Neutrophil (primary cell): ENCODE measurements around the gene DPP8.

Experiments used
- H3K27ac ChIP-seq: fragments of 200-600 bp; sonication (generic); 2 replicates; pipeline ENCODE4 v1.5.1; 2016; ENCODE audit warnings: mild to moderate bottlenecking, moderate library complexity
- H3K27me3 ChIP-seq: fragments of 200-600 bp; sonication (generic); 2 replicates; pipeline ENCODE4 v1.6.0; 2016; ENCODE audit warnings: mild to moderate bottlenecking
- H3K36me3 ChIP-seq: fragments of 200-600 bp; sonication (generic); 2 replicates; pipeline ENCODE4 v1.5.1; 2017
- H3K4me1 ChIP-seq, 2 experiments: fragments of 200-600 bp in 1 of 2; sonication (generic) in 1 of 2; 1 replicate in 1 of 2; 2 replicates in 1 of 2; pipeline versions ENCODE4 v1.5.1 to v1.6.1; 2013 to 2016; ENCODE audit warnings: low read depth in 1 of 2, low read length in 1 of 2, mild to moderate bottlenecking in 1 of 2, moderate library complexity in 1 of 2; ENCODE audit not compliant: control insufficient read depth in 1 of 2, insufficient read depth in 1 of 2
- H3K4me3 ChIP-seq, 2 experiments: fragments of 200-600 bp in 1 of 2; sonication (generic) in 1 of 2; 1 replicate in 1 of 2; 2 replicates in 1 of 2; pipeline ENCODE4 v1.5.1; 2013 to 2016; ENCODE audit warnings: low read depth in 1 of 2, low read length in 1 of 2, mild to moderate bottlenecking in 1 of 2, moderate library complexity in 1 of 2
- H3K9me3 ChIP-seq: fragments of 200-600 bp; sonication (generic); 2 replicates; pipeline ENCODE4 v1.5.1; 2016
- TF ChIP-seq, protein P1 (sequence below): fragments of 200-600 bp; sonication (generic); IDR thresholded peaks from 2 replicates; pipeline ENCODE4 v1.5.1; 2016; ENCODE audit warnings: antibody characterized with exemption

The DPP8 gene

DNA sequence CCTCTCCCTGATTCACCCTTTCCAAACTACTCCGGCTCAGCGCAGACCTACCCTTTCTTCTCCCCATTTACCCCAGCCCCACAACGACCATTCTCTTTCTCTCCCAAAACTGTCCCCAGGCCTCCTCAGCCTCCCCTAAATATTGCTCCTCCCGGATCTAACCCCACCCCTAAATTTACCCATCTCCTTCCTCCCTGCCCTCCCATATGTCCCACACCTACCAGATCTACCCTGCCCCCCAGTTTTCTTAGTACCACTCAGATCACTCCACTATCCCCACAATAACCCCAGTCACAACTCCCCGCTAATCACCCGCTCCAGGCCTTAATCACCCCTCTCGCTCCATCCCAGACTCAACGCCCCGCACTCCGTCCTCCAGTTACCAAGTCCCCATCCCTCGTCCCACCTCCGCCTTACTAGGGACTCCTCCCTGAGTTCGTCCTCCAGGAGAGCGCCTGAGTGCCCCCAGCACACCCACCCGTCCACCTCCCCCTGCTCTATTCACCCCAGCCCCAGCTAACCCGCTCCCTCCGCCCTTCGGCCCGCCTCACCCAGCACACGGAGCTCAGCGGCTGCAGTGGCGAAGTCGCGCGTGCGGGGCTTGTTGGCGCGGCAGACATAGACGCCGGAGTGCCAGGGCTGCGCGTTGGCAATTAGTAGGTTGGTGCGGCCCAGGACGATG is 121.1 kb downstream of the DPP8 start:
- TF ChIP-seq, protein P1, sequence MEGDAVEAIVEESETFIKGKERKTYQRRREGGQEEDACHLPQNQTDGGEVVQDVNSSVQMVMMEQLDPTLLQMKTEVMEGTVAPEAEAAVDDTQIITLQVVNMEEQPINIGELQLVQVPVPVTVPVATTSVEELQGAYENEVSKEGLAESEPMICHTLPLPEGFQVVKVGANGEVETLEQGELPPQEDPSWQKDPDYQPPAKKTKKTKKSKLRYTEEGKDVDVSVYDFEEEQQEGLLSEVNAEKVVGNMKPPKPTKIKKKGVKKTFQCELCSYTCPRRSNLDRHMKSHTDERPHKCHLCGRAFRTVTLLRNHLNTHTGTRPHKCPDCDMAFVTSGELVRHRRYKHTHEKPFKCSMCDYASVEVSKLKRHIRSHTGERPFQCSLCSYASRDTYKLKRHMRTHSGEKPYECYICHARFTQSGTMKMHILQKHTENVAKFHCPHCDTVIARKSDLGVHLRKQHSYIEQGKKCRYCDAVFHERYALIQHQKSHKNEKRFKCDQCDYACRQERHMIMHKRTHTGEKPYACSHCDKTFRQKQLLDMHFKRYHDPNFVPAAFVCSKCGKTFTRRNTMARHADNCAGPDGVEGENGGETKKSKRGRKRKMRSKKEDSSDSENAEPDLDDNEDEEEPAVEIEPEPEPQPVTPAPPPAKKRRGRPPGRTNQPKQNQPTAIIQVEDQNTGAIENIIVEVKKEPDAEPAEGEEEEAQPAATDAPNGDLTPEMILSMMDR = no peak
- Histone ChIP-seq H3K4me1 (no peaks in the 10 kb centered on the region), H3K27me3 (peaks cover 100% of the 10 kb centered on the region)

DNA sequence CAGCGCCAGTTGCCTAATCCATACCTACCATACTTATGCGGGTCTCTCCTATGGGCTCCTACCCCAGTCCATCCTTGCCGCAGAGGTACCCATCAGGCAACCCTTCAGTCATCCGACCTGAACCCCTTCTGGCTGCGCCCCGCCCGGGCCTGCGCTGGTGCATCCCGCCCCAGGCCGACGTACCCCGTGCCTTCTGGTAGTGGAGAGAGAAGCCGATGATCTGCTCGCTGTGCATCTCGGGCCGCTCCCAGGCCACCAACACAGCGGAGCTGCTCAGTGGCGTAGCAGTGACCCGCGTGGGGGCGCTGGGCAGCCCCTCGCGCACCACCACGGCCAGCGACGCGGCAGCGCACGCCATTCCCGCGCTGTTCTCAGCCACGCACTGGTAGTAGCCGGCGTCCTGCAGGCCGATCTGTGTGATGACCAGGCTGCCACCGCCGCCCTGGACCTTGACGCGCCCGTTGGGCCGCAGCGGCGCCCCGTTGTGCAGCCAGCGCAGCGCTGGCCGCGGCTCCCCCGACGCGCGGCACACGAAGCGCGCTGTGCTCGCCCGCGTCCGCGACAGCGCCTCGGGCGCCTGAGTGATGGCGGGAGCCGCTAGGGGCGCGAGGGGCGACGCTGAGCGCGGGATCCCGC is 121.8 kb downstream of the DPP8 start:
- H3K27me3 ChIP-seq = peaks cover 95% of the 10 kb centered on the region
- no peaks in the 10 kb centered on the region for H3K4me1 ChIP-seq
- H3K36me3 ChIP-seq = no peaks in the 10 kb centered on the region
- TF ChIP-seq, protein P1 = no peak
- H3K27ac ChIP-seq = no peak overlapping the region
- no peaks in the 10 kb centered on the region for H3K9me3 ChIP-seq
- no peak overlapping the region for H3K4me3 ChIP-seq

More for the DNA sequence above, 121.1 kb downstream of the DPP8 start:
- no peak overlapping the region for H3K27ac ChIP-seq
- H3K9me3 ChIP-seq = no peaks in the 10 kb centered on the region
- no peaks in the 10 kb centered on the region for H3K36me3 ChIP-seq
- no peak overlapping the region for H3K4me3 ChIP-seq

DNA sequence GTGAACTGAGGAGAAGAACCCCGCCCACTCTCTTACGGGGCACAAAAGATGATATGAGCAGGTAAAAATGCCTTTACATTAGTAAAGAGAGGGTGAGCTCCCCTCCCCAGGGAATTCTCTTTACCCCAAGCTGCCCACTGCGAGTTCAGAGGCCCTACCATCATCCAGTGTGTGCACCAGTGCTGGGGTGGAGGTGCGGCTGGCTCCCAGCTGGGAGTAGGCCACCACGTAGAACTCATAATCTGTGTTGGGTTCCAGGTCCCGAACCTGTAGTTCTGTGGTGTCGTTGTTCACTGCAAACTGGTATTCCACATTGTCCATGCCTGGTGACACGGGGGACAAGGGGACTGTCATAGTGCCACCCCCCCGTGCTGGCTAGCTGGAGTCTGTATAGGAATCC is 122.6 kb downstream of the DPP8 start:
- no peaks in the 10 kb centered on the region for H3K4me1 ChIP-seq
- no peaks in the 10 kb centered on the region for H3K36me3 ChIP-seq
- TF ChIP-seq, protein P1 = no peak
- H3K27me3 ChIP-seq = peaks cover 94% of the 10 kb centered on the region
- H3K4me3 ChIP-seq = no peak overlapping the region
- no peak overlapping the region for H3K27ac ChIP-seq
- H3K9me3 ChIP-seq = no peaks in the 10 kb centered on the region

DNA sequence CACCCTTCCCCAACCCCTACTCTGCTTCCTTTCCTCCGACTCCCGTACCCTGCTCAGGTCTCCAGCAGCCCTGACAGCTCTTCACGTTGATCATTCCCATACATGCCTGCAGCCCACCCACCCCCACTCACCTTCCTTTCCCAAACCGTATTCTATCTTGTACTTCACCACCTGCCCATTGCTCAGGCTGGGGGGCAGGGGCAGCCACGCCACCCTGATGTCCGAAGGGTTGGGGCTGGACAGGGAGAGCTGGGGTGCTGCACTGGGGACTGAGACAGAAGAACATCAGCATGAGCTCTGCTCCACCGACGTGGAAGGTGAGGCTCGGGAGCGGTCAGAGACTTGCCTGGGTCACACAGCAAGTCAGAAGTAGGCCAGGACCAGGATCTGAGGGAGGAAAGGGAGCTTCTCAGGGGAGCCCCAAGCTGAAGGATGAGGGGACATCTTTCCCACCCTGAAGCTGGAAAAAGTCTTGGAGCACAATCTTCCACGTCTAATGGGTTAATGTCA is 123.2 kb downstream of the DPP8 start:
- Histone ChIP-seq H3K27me3 (peaks cover 94% of the 10 kb centered on the region), H3K4me1 (no peaks in the 10 kb centered on the region), H3K9me3 (no peaks in the 10 kb centered on the region), H3K4me3 (no peak overlapping the region), H3K27ac (no peak overlapping the region), H3K36me3 (no peaks in the 10 kb centered on the region)
- TF ChIP-seq, protein P1 = no peak

DNA sequence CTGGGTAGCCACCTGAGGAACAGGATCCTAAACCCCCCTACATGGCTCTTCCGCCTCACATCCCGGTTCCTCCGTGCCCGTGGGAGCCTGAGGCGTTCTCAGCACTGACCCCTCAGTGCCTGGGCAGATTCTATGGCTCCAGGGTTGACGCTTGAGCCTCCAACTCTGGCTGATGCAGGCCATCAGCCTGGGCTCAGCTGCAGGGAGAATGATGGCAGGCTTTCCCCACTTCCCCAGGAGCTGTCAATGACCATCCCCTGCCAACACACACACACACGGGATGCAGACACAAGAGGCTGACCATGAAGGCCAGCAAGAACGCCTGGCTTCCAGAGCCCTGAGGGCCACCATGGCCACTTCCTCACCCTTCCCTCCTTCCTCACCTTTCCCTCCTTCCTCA is 123.9 kb downstream of the DPP8 start:
- TF ChIP-seq, protein P1 = no peak
- H3K36me3 ChIP-seq = no peaks in the 10 kb centered on the region
- peaks cover 94% of the 10 kb centered on the region for H3K27me3 ChIP-seq

More for the DNA sequence above, 123.9 kb downstream of the DPP8 start:
- H3K4me3 ChIP-seq = no peak overlapping the region
- H3K9me3 ChIP-seq = no peaks in the 10 kb centered on the region
- no peak overlapping the region for H3K27ac ChIP-seq
- H3K4me1 ChIP-seq = no peaks in the 10 kb centered on the region
